A549 (cell line): Measurements from ENCODE around the gene LAMC3. TPM values are rescaled to one million over a fixed set of nuclear protein-coding genes. Genes with fewer than 3 reads are reported as not detected.
A peak's percentile ranks its signal among the peaks of the same experiment; 100 is the strongest.

Experiments used
- ATAC-seq, 2 experiments: fragments of 200-7000 bp in 1 of 2; fragments of >200 bp in 1 of 2; cut with Nextera tagmentation in 1 of 2; cut with Tn5 transposase in 1 of 2; 3 replicates each; pipeline versions ENCODE4 v1.8.0 to v1.9.1; 2018 to 2020; ENCODE audit warnings: mild to moderate bottlenecking in 1 of 2, moderate library complexity in 1 of 2
- CTCF ChIA-PET: fragments of 300-600 bp; sonication (Branson Sonifier 250); formaldehyde crosslinking; extraction: SDS; loops from one replicate; lab custom pipeline; 2021; ENCODE audit warnings: antibody characterized with exemption, inconsistent platforms; lab: Yijun Ruan, JAX
- POLR2A ChIA-PET: fragments of 350-600 bp; formaldehyde crosslinking; extraction: SDS; loops from one replicate; lab custom pipeline; 2021; ENCODE audit warnings: antibody characterized with exemption, inconsistent platforms; lab: Yijun Ruan, JAX
- DNase-seq, 2 experiments: peaks; one replicate each; pipeline versions ENCODE4 v3.0.0 to v3.0.0-alpha.2; 2011 to 2016; ENCODE audit warnings: low read depth in 1 of 2, low spot score in 1 of 2
- FAIRE-seq: peaks from 2 replicates; lab custom pipeline; 2011; peaks lifted over from hg19 to GRCh38; lab: Jason Lieb, UNC
- H3K27ac ChIP-seq, 2 experiments: fragments of >200 bp; sonication (Bioruptor Twin); formaldehyde crosslinking; 3 replicates each; pipeline ENCODE4 v1.5.1; 2016 to 2017
- H3K4me1 ChIP-seq: fragments of >200 bp; sonication (Bioruptor Twin); formaldehyde crosslinking; 3 replicates; pipeline ENCODE4 v1.6.1; 2016
- H3K4me2 ChIP-seq: fragments of >200 bp; sonication (Bioruptor Twin); formaldehyde crosslinking; 3 replicates; pipeline ENCODE4 v1.6.1; 2016
- H3K4me3 ChIP-seq: fragments of >200 bp; sonication (Bioruptor Twin); formaldehyde crosslinking; 3 replicates; pipeline ENCODE4 v1.5.1; 2016
- H3K9me3 ChIP-seq: fragments of >200 bp; sonication (Bioruptor Twin); formaldehyde crosslinking; 3 replicates; pipeline ENCODE4 v1.6.1; 2016
- BHLHE40 ChIP-seq: IDR thresholded peaks from 2 replicates; pipeline ENCODE4 v1.6.1; 2012; ENCODE audit warnings: low read depth, low read length, inconsistent platforms
- CEBPB ChIP-seq, 2 experiments: fragments of >200 bp in 1 of 2; sonication (Bioruptor Twin) in 1 of 2; formaldehyde crosslinking in 1 of 2; IDR thresholded peaks; 2 replicates each; pipeline ENCODE4 v1.6.1; 2012 to 2016
- CHD2 ChIP-seq: fragments of 150-350 bp; IDR thresholded peaks from 2 replicates; pipeline ENCODE4 v1.6.1; 2014; ENCODE audit warnings: low read length; ENCODE audit not compliant: partially characterized antibody
- EHF ChIP-seq: fragments of 250-450 bp; sonication (Bioruptor Pico); IDR thresholded peaks from 2 replicates; pipeline ENCODE4 v1.5.0; 2020; ENCODE audit warnings: mild to moderate bottlenecking
- EP300 ChIP-seq, 2 experiments: fragments of >200 bp; sonication (Bioruptor Twin); formaldehyde crosslinking; IDR thresholded peaks; 2 replicates in 1 of 2; 3 replicates in 1 of 2; pipeline ENCODE4 v1.6.1; 2016 to 2017
- ESRRA ChIP-seq: fragments of 150-350 bp; IDR thresholded peaks from 2 replicates; pipeline ENCODE4 v1.6.1; 2014; ENCODE audit warnings: mild to moderate bottlenecking, low read length, borderline replicate concordance
- FOSB ChIP-seq: fragments of 250-450 bp; sonication (Bioruptor Pico); IDR thresholded peaks from 2 replicates; pipeline ENCODE4 v1.5.0; 2020; ENCODE audit warnings: mild to moderate bottlenecking, moderate library complexity
- HEYL ChIP-seq: fragments of 250-450 bp; sonication (Bioruptor Pico); IDR thresholded peaks from 2 replicates; pipeline ENCODE4 v1.8.0; 2021; ENCODE audit warnings: mild to moderate bottlenecking, moderate library complexity
- HOXA7 ChIP-seq: fragments of 250-450 bp; sonication (Bioruptor Pico); IDR thresholded peaks from 2 replicates; pipeline ENCODE4 v1.5.0; 2020; ENCODE audit warnings: mild to moderate bottlenecking, moderate library complexity
- HOXB13 ChIP-seq: fragments of 250-450 bp; sonication (Bioruptor Pico); IDR thresholded peaks from 2 replicates; pipeline ENCODE4 v1.5.0; 2020; ENCODE audit warnings: low read depth, mild to moderate bottlenecking, moderate library complexity
- JUNB ChIP-seq: fragments of >200 bp; sonication (Bioruptor Twin); formaldehyde crosslinking; IDR thresholded peaks from 2 replicates; pipeline ENCODE4 v1.6.1; 2016
- KDM1A ChIP-seq: fragments of 200-600 bp; sonication (generic); IDR thresholded peaks from 2 replicates; pipeline ENCODE4 v1.6.1; 2016; ENCODE audit warnings: low read depth, mild to moderate bottlenecking
- MAZ ChIP-seq: fragments of 150-350 bp; IDR thresholded peaks from 2 replicates; pipeline ENCODE4 v1.6.1; 2014; ENCODE audit warnings: antibody characterized with exemption, low read depth, low read length, borderline replicate concordance
- NFE2L2 ChIP-seq: fragments of 150-350 bp; conservative IDR thresholded peaks from 2 replicates; pipeline ENCODE4 v1.6.1; 2014; ENCODE audit warnings: low read length
- PHF8 ChIP-seq: fragments of 200-600 bp; sonication (generic); IDR thresholded peaks from 2 replicates; pipeline ENCODE4 v1.6.1; 2016; ENCODE audit warnings: low read depth, mild to moderate bottlenecking, antibody characterized with exemption, moderate library complexity, borderline replicate concordance
- POLR2A ChIP-seq: IDR thresholded peaks from 2 replicates; pipeline ENCODE4 v1.6.1; 2012; ENCODE audit warnings: mild to moderate bottlenecking, low read length
- POLR2AphosphoS2 ChIP-seq: conservative IDR thresholded peaks from 2 replicates; pipeline ENCODE4 v1.6.1; 2012; ENCODE audit warnings: low read length, improper control_type of control experiment, inconsistent platforms
- RFX5 ChIP-seq: fragments of 450-650 bp; IDR thresholded peaks from 2 replicates; pipeline ENCODE4 v1.7.1; 2014; ENCODE audit warnings: antibody characterized with exemption, mild to moderate bottlenecking, moderate library complexity
- SREBF2 ChIP-seq: fragments of 450-650 bp; IDR thresholded peaks from 2 replicates; pipeline ENCODE4 v1.6.1; 2014; ENCODE audit warnings: mild to moderate bottlenecking, moderate library complexity
- ZFP36 ChIP-seq: fragments of 450-650 bp; IDR thresholded peaks from 2 replicates; pipeline ENCODE4 v1.6.1; 2014; ENCODE audit warnings: borderline replicate concordance; ENCODE audit not compliant: partially characterized antibody
- ZSCAN20 ChIP-seq: fragments of 250-450 bp; sonication (Bioruptor Pico); IDR thresholded peaks from 2 replicates; pipeline ENCODE4 v1.8.0; 2022; ENCODE audit warnings: mild to moderate bottlenecking, moderate library complexity
- WGBS: methylation state at CpG from one replicate; pipeline ENCODE4 v1.1.6; 2017; ENCODE audit errors: missing lambda C conversion rate; 5-methylcytosine and 5-hydroxymethylcytosine counted together
- polyA plus RNA-seq, 4 experiments: library from polyadenylated mRNA; depleted of rRNA in 3 of 4; stranded (reverse); fragments of >200 nt; fragmentation: RNase III in 1 of 4; extraction: RNeasy Plus Mini Kit Qiagen cat#74134 plus additional on column Dnase treatment in 1 of 4; gene quantifications; 2 replicates in 3 of 4; 3 replicates in 1 of 4; pipeline ENCODE4 v1.2.3, GENCODE V29; 2011 to 2017
- TF ChIP-seq, protein P1 (sequence below): fragments of 450-650 bp; IDR thresholded peaks from 2 replicates; pipeline ENCODE4 v1.6.1; 2014; ENCODE audit warnings: antibody characterized with exemption
- TF ChIP-seq, protein P2 (sequence below): IDR thresholded peaks from 2 replicates; pipeline ENCODE4 v1.6.1; 2012
- TF ChIP-seq, protein P3 (sequence below): IDR thresholded peaks from 2 replicates; pipeline ENCODE4 v1.6.1; 2012; ENCODE audit warnings: low read depth, borderline replicate concordance
- TF ChIP-seq, protein P4 (sequence below): fragments of 250-450 bp; sonication (Bioruptor Pico); IDR thresholded peaks from 2 replicates; pipeline ENCODE4 v1.5.0; 2021; ENCODE audit warnings: mild to moderate bottlenecking, moderate library complexity, borderline replicate concordance
- TF ChIP-seq, protein P5 (sequence below): fragments of >200 bp; sonication (Bioruptor Twin); formaldehyde crosslinking; IDR thresholded peaks from 3 replicates; pipeline ENCODE4 v1.6.1; 2016
- TF ChIP-seq, protein P6 (sequence below): fragments of 150-350 bp; IDR thresholded peaks from 2 replicates; pipeline ENCODE4 v1.6.1; 2014; ENCODE audit warnings: low read depth, mild to moderate bottlenecking, low read length

LAMC3 gene
- polyA plus RNA-seq, 2 of the 4 experiments (the other 2 are of a cell fraction): 1.0 to 1.5 TPM

DNA sequence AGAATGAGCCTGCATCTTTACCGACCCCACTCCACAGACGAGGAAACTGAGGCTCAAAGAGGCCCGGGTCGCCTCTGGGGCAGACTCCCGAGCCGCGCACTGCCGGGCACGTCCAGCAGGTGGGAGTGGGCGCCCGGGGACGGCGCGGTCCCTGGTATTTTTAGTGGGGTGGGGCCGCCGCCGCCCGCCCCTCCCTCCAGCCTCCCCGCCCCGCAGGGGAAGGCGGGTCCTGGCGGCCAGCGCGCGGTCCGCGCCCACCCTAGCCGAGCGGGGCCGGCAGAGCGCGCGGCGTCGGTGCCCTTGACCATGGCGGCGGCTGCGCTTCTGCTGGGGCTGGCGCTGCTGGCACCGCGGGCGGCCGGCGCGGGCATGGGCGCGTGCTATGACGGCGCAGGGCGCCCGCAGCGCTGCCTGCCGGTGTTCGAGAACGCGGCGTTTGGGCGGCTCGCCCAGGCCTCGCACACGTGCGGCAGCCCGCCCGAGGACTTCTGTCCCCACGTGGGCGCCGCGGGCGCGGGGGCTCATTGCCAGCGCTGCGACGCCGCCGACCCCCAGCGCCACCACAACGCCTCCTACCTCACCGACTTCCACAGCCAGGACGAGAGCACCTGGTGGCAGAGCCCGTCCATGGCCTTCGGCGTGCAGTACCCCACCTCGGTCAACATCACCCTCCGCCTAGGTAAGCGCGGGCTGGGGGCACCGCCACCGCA is at the start of gene LAMC3 (continued):
- no peak for TF ChIP-seq FOSB (CRISPR knock-in tag)
- TF ChIP-seq, protein P1, sequence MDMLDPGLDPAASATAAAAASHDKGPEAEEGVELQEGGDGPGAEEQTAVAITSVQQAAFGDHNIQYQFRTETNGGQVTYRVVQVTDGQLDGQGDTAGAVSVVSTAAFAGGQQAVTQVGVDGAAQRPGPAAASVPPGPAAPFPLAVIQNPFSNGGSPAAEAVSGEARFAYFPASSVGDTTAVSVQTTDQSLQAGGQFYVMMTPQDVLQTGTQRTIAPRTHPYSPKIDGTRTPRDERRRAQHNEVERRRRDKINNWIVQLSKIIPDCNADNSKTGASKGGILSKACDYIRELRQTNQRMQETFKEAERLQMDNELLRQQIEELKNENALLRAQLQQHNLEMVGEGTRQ: no peak
- TF ChIP-seq, protein P2, sequence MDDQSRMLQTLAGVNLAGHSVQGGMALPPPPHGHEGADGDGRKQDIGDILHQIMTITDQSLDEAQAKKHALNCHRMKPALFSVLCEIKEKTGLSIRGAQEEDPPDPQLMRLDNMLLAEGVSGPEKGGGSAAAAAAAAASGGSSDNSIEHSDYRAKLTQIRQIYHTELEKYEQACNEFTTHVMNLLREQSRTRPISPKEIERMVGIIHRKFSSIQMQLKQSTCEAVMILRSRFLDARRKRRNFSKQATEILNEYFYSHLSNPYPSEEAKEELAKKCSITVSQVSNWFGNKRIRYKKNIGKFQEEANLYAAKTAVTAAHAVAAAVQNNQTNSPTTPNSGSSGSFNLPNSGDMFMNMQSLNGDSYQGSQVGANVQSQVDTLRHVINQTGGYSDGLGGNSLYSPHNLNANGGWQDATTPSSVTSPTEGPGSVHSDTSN: no peak
- TF ChIP-seq, protein P3, sequence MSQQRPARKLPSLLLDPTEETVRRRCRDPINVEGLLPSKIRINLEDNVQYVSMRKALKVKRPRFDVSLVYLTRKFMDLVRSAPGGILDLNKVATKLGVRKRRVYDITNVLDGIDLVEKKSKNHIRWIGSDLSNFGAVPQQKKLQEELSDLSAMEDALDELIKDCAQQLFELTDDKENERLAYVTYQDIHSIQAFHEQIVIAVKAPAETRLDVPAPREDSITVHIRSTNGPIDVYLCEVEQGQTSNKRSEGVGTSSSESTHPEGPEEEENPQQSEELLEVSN: peak; percentile 94
- no peak for TF ChIP-seq POLR2AphosphoS2
- no peak for TF ChIP-seq HEYL (CRISPR knock-in tag)
- TF ChIP-seq PHF8: no peak
- TF ChIP-seq SREBF2: no peak
- TF ChIP-seq CHD2: no peak
- no peak for TF ChIP-seq BHLHE40
- TF ChIP-seq JUNB: no peak
- no peak for TF ChIP-seq ZSCAN20
- TF ChIP-seq KDM1A: no peak

DNA sequence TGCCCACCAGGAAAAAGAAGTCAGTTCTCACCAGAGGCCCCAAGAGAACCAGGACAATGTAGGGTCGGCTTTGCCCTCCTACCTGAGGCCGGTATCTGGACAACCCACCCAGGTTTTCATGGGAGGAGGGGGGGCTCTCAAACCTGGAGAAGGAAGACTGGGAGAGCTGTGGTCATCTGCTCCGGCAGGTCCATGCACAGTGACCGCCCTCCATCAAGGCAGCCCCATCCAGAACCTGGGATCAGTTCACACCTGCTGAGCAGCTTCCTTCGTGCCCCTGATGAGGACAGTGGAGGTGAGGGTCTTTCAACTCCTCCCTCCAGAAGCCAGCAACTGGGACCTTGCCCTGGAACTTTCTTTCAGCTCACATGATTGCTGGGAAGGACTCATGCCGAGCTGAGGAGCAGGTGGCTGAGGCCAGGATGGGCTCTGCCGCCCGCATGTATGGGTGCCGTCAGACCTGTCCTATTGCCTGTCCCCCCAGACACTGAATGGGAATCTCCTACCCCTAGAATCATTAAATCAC is 49.1 kb upstream of the LAMC3 start:
- peaks cover 16% of the 10 kb centered on the region for H3K4me1 ChIP-seq
- no peak overlapping the region; a peak in 2 of 6 replicates for H3K27ac ChIP-seq
- ATAC-seq (no peak), DNase-seq (no peak), FAIRE-seq (no peak)
- ChIA-PET CTCF (interaction anchor here (0.7 to 2.2 kb wide), 4 partner anchors 8 to 259 kb away, joined by 3 to 12 read pairs (median 4); no protein-coding TSS in a partner anchor), POLR2A (no interaction called here)
- no peak overlapping the region for H3K4me3 ChIP-seq
- 80% methylated on average over 8 of the region's 9 CpGs for WGBS
- TF ChIP-seq RFX5 (no peak), EP300 (IDR thresholded peaks at IDR 0.05) (no peak), HOXB13 (no peak), MAZ (no peak), POLR2A (no peak), EHF (CRISPR knock-in tag) (no peak), ZFP36 (no peak), HOXA7 (no peak), NFE2L2 (no peak), POLR2AphosphoS2 (no peak), HEYL (CRISPR knock-in tag) (no peak), ESRRA (no peak), CEBPB (IDR thresholded peaks at IDR 0.05) (no peak)
- TF ChIP-seq, protein P4, sequence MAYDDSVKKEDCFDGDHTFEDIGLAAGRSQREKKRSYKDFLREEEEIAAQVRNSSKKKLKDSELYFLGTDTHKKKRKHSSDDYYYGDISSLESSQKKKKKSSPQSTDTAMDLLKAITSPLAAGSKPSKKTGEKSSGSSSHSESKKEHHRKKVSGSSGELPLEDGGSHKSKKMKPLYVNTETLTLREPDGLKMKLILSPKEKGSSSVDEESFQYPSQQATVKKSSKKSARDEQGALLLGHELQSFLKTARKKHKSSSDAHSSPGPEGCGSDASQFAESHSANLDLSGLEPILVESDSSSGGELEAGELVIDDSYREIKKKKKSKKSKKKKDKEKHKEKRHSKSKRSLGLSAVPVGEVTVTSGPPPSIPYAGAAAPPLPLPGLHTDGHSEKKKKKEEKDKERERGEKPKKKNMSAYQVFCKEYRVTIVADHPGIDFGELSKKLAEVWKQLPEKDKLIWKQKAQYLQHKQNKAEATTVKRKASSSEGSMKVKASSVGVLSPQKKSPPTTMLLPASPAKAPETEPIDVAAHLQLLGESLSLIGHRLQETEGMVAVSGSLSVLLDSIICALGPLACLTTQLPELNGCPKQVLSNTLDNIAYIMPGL (CRISPR knock-in tag): no peak
- TF ChIP-seq, protein P5, sequence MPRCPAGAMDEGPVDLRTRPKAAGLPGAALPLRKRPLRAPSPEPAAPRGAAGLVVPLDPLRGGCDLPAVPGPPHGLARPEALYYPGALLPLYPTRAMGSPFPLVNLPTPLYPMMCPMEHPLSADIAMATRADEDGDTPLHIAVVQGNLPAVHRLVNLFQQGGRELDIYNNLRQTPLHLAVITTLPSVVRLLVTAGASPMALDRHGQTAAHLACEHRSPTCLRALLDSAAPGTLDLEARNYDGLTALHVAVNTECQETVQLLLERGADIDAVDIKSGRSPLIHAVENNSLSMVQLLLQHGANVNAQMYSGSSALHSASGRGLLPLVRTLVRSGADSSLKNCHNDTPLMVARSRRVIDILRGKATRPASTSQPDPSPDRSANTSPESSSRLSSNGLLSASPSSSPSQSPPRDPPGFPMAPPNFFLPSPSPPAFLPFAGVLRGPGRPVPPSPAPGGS: no peak
- TF ChIP-seq, protein P6, sequence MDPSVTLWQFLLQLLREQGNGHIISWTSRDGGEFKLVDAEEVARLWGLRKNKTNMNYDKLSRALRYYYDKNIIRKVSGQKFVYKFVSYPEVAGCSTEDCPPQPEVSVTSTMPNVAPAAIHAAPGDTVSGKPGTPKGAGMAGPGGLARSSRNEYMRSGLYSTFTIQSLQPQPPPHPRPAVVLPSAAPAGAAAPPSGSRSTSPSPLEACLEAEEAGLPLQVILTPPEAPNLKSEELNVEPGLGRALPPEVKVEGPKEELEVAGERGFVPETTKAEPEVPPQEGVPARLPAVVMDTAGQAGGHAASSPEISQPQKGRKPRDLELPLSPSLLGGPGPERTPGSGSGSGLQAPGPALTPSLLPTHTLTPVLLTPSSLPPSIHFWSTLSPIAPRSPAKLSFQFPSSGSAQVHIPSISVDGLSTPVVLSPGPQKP: no peak
- no peak overlapping the region for H3K4me2 ChIP-seq
- H3K9me3 ChIP-seq: peaks cover 14% of the 10 kb centered on the region; the same call in 2 of the 3 replicates
